Osteoblast (primary cell): ENCODE data around the gene FRMPD2. TPM values are rescaled to one million over a fixed set of nuclear protein-coding genes. Genes with fewer than 3 reads are reported as not detected.
"Not testable (repeated sequence)": the region's sequence is repeated elsewhere in the genome, so short reads cannot be mapped to it uniquely, and the experiment has no call there.

Source experiments
- DNase-seq: peaks from one replicate; pipeline ENCODE4 v3.0.0; 2011; ENCODE audit warnings: low spot score, mixed read lengths; ENCODE audit not compliant: insufficient read length; ENCODE audit errors: missing footprints
- H2AFZ ChIP-seq: 2 replicates; pipeline ENCODE4 v1.6.0; 2011; ENCODE audit warnings: mild to moderate bottlenecking, low read length
- H3K27ac ChIP-seq: 2 replicates; pipeline ENCODE4 v1.5.1; 2011; ENCODE audit warnings: mild to moderate bottlenecking, low read depth, low read length, moderate library complexity
- H3K27me3 ChIP-seq: 2 replicates; pipeline ENCODE4 v1.6.0; 2012; ENCODE audit warnings: mild to moderate bottlenecking, control low read depth, inconsistent platforms, low read length, moderate library complexity; ENCODE audit not compliant: insufficient read depth
- H3K36me3 ChIP-seq: 2 replicates; pipeline ENCODE4 v1.5.1; 2011; ENCODE audit warnings: mild to moderate bottlenecking, low read length, control low read depth, moderate library complexity; ENCODE audit not compliant: insufficient read depth
- H3K4me1 ChIP-seq: 2 replicates; pipeline ENCODE4 v1.5.1; 2011; ENCODE audit warnings: mild to moderate bottlenecking, low read length, control low read depth, moderate library complexity; ENCODE audit not compliant: insufficient read depth
- H3K4me2 ChIP-seq: 2 replicates; pipeline ENCODE4 v1.6.0; 2011; ENCODE audit warnings: mild to moderate bottlenecking, low read length; ENCODE audit not compliant: insufficient read depth
- H3K4me3 ChIP-seq: fragments of 200-600 bp; sonication (generic); 3 replicates; pipeline ENCODE4 v1.5.1; 2012; ENCODE audit warnings: mild to moderate bottlenecking, low read length, inconsistent platforms; ENCODE audit not compliant: insufficient read depth
- H3K79me2 ChIP-seq: 2 replicates; pipeline ENCODE4 v1.6.0; 2012; ENCODE audit warnings: mild to moderate bottlenecking, low read length, control low read depth, inconsistent platforms; ENCODE audit not compliant: insufficient read depth
- H3K9me3 ChIP-seq: 2 replicates; pipeline ENCODE4 v1.5.1; 2011; ENCODE audit warnings: low read depth, low read length, control low read depth
- H4K20me1 ChIP-seq: 2 replicates; pipeline ENCODE4 v1.6.0; 2012; ENCODE audit warnings: mild to moderate bottlenecking, low read length, control low read depth; ENCODE audit not compliant: insufficient read depth
- total RNA-seq: library from RNA; depleted of rRNA; stranded (reverse); fragments of >200 nt; gene quantifications from 2 replicates; pipeline ENCODE4 v1.2.3, GENCODE V29; 2012

FRMPD2 gene
- total RNA-seq, 1 donor, result not detected

- H3K27ac ChIP-seq, DNase-seq, H3K36me3 ChIP-seq, H3K4me2 ChIP-seq, H2AFZ ChIP-seq, H3K27me3 ChIP-seq, H3K4me3 ChIP-seq, H3K79me2 ChIP-seq, H3K9me3 ChIP-seq, H4K20me1 ChIP-seq, H3K4me1 ChIP-seq: not testable (repeated sequence)
Measured at GRCh38 chr10:48139953-48140850, 134.3 kb downstream of the FRMPD2 start.

DNA sequence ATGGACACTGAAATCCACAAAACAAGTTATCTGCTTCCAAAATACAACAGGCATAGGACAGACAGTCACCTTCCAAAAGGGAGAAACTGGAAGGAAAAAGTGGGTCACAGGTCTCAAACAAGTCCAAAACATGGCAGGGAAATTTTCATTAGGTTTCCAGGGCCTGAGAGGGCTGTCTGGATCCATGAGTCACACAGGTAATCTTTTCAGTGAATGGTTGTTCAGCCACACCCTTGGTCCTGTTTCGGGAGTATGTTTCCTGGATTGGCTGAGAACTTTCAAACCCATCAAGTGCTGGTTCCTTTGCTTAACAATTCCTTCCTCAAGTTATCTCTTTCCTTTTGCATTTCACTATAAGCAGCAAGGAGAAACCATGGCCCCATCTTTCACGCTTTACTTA is 145.5 kb downstream of the FRMPD2 start:
- not testable (repeated sequence) for H3K27ac ChIP-seq, H3K79me2 ChIP-seq, H3K9me3 ChIP-seq, H3K4me3 ChIP-seq, H4K20me1 ChIP-seq, H2AFZ ChIP-seq, DNase-seq, H3K4me2 ChIP-seq, H3K27me3 ChIP-seq, H3K4me1 ChIP-seq, H3K36me3 ChIP-seq

GRCh38 chr10:48126251-48126650 is 148.2 kb downstream of the FRMPD2 start:
- not testable (repeated sequence) for H3K27ac ChIP-seq, H3K4me1 ChIP-seq, H4K20me1 ChIP-seq, DNase-seq, H3K27me3 ChIP-seq, H2AFZ ChIP-seq, H3K9me3 ChIP-seq, H3K79me2 ChIP-seq, H3K4me2 ChIP-seq, H3K36me3 ChIP-seq, H3K4me3 ChIP-seq

GRCh38 chr10:48125631-48126030 is 148.9 kb downstream of the FRMPD2 start:
- not testable (repeated sequence) for H3K36me3 ChIP-seq, H2AFZ ChIP-seq, DNase-seq, H3K4me3 ChIP-seq, H3K4me2 ChIP-seq, H3K27ac ChIP-seq, H3K9me3 ChIP-seq, H3K27me3 ChIP-seq, H3K79me2 ChIP-seq, H3K4me1 ChIP-seq, H4K20me1 ChIP-seq

- not testable (repeated sequence) for H3K4me2 ChIP-seq, H4K20me1 ChIP-seq, H3K4me3 ChIP-seq, DNase-seq, H3K9me3 ChIP-seq, H3K36me3 ChIP-seq, H3K4me1 ChIP-seq, H2AFZ ChIP-seq, H3K27ac ChIP-seq, H3K79me2 ChIP-seq, H3K27me3 ChIP-seq
Measured at GRCh38 chr10:48122618-48123017, 151.9 kb downstream of the FRMPD2 start.

GRCh38 chr10:48110277-48110676 is 164.2 kb downstream of the FRMPD2 start:
- not testable (repeated sequence) for H3K27me3 ChIP-seq, H3K4me3 ChIP-seq, DNase-seq, H2AFZ ChIP-seq, H3K9me3 ChIP-seq, H3K79me2 ChIP-seq, H3K36me3 ChIP-seq, H3K4me2 ChIP-seq, H3K4me1 ChIP-seq, H4K20me1 ChIP-seq, H3K27ac ChIP-seq

Other genes starting within 250 kb of the FRMPD2 start
- gene MAPK8, start 32.0 kb upstream of the FRMPD2 start, total RNA-seq, result 55.7 and 57.8 TPM in 2 replicates